IPS-20b (cell line): ENCODE data around the gene BCL7C.
A peak's percentile ranks its signal among the peaks of the same experiment; 100 is the strongest.
"Not testable (repeated sequence)": the region's sequence is repeated elsewhere in the genome, so short reads cannot be mapped to it uniquely, and the experiment has no call there.

ENCODE experiments used
- H3K27ac ChIP-seq: one replicate; pipeline ENCODE4 v1.5.1; 2013; ENCODE audit warnings: low read length
- H3K27me3 ChIP-seq: 2 replicates; pipeline ENCODE4 v1.6.1; 2013; ENCODE audit warnings: mild to moderate bottlenecking, low read length, inconsistent platforms; ENCODE audit not compliant: insufficient read depth
- H3K36me3 ChIP-seq: 2 replicates; pipeline ENCODE4 v1.6.1; 2013; ENCODE audit warnings: low read depth, mild to moderate bottlenecking, inconsistent platforms, low read length, moderate library complexity; ENCODE audit not compliant: insufficient read depth
- H3K4me1 ChIP-seq: 2 replicates; pipeline ENCODE4 v1.6.1; 2013; ENCODE audit warnings: mild to moderate bottlenecking, control low read depth, inconsistent platforms, low read length, moderate library complexity; ENCODE audit not compliant: insufficient read depth
- H3K4me3 ChIP-seq: 2 replicates; pipeline ENCODE4 v1.5.1; 2013; ENCODE audit warnings: mild to moderate bottlenecking, low read length, inconsistent platforms
- H3K9ac ChIP-seq: 2 replicates; pipeline ENCODE4 v1.6.1; 2013; ENCODE audit warnings: low read depth, mild to moderate bottlenecking, inconsistent platforms, low read length, moderate library complexity
- H3K9me3 ChIP-seq: 2 replicates; pipeline ENCODE4 v1.6.1; 2013; ENCODE audit warnings: mild to moderate bottlenecking, low read depth, low read length, inconsistent platforms; ENCODE audit not compliant: insufficient read depth

Gene BCL7C

DNA sequence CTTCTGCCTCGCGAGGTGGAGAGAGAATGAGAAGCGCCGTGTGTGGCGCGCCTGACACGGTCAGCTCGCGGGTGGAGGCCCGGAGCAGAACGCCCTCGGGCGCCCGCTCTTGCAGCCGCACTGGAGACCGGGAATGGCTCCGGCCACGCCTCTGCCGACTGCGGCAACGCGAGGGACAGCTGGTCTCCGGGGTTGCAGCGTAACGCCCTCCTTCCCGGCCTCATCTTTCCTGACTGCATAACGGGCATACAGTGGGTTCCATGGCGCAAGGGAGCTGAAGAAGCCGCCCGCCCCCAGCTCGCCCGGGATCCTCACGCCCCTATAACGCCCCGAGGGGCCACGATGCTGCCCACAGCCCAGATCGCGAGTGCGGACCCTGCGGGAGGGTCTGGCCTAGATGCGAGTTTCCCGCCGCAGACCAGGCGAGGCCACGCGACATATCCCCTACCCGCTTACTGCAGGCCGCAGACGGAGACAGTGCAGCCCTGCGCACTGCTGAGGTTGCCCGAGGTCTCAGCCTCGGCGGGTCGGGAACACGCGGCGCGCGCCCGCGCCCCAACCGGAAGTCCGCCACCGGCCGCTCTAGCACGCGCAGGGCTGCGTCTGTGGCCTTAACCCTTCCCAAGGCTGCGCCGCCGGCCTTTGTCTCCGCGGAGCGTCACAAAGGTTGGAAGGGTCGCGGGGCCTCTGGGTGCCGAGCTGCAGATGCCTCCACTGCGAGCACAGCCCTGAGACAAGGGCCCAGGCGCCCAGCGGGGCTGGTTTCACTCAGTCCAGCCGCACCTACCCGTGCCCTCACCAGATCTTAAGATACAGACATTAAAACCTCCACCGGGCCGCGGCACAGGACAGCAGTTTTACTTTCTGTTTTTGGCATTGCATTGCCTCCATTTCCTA, 18.8 kb downstream of the BCL7C start:
- Histone ChIP-seq H3K27ac (peak overlapping the region; percentile 97), H3K4me1 (0 out of 2 replicates have a peak, but pooled peaks cover 6% of the 10 kb centered on the region), H3K4me3 (peak overlapping the region; percentile 95), H3K9ac (peak overlapping the region; percentile 99), H3K36me3 (no peaks in the 10 kb centered on the region), H3K9me3 (no peaks in the 10 kb centered on the region), H3K27me3 (peaks cover 44% of the 10 kb centered on the region)

DNA sequence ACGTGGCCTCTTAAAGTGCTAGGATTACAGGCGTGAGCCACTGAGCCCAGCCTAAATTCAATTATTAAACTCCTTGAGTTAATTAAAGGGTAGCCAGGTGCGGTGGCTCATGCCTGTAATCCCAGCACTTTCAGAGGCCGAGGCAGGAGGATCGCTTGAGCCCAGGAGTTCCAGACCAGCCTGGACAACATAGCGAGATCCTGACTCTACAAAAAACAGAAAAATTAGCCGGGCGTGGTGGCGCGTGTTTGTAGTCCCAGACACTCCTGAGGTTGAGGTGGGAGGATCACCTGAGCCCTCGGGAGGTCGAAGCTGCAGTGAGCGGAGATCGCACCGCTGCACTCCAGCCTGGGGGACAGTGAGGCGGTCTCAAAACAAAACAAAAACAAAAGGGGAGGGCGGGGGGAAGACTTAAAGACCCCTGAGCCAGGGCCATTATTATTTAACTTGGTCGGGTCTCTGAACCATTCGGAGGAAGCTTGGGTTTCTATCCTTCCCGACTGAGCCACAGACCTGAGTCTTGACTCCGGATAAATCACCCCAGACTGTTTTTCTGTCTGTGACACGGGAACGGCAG, 19.5 kb downstream of the BCL7C start:
- H3K9ac ChIP-seq, result peak overlapping the region; percentile 99; the same call in 1 of the 2 replicates

DNA sequence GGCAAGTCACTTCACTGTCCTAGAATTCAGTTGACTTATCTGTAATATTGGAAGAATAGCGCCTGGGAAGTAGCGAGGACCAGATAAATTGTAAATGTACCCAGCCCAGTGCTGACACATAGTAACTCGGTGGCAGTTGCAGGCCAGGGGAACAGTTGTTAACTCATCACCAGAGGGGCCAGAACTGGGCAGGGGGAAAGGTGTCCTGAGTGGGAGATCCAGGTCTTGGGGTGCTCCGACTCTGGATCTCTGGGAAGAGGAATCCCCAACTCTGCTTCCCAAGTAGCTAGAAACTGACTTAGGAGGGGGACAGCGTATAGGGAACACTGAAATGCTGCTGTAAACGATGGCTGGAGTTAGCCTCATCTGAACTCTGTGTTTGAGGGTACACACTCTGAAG, 23.0 kb downstream of the BCL7C start:
- H3K27ac ChIP-seq, result no peak overlapping the region
- H3K27me3 ChIP-seq, result peaks cover 44% of the 10 kb centered on the region
- no peak overlapping the region for H3K9ac ChIP-seq
- no peak overlapping the region for H3K4me3 ChIP-seq
- no peaks in the 10 kb centered on the region for H3K9me3 ChIP-seq
- no peaks in the 10 kb centered on the region for H3K36me3 ChIP-seq
- H3K4me1 ChIP-seq, result no peaks in the 10 kb centered on the region

More for the DNA sequence above, 19.5 kb downstream of the BCL7C start:
- Histone ChIP-seq H3K4me1 (0 out of 2 replicates have a peak, but pooled peaks cover 6% of the 10 kb centered on the region), H3K36me3 (no peaks in the 10 kb centered on the region), H3K4me3 (peak overlapping the region; percentile 95), H3K9me3 (no peaks in the 10 kb centered on the region), H3K27ac (no peak overlapping the region), H3K27me3 (peaks cover 44% of the 10 kb centered on the region)

DNA sequence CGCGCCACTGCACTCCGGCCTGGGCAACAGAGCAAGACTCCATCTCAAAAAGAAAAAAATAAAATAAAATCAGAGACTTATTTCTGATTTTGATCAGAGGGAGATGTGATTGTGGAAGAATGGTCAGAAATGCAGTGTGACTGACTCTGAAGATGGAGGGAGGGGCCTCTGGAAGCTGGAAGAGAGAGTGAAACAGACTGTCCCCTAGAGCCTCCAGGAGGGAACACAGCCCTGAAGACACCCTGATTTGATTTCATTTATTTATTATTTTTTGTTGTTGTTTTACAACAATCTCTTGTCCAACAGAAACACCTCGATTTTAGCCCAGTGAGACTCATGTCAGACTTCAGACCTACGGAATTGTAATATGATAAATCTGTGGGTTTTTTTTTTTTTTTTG, 26.1 kb downstream of the BCL7C start:
- H3K9ac ChIP-seq, result no peak overlapping the region
- peaks cover 22% of the 10 kb centered on the region for H3K27me3 ChIP-seq
- H3K4me3 ChIP-seq, result no peak overlapping the region
- no peak overlapping the region for H3K27ac ChIP-seq
- no peaks in the 10 kb centered on the region for H3K36me3 ChIP-seq
- H3K9me3 ChIP-seq, result no peaks in the 10 kb centered on the region
- no peaks in the 10 kb centered on the region for H3K4me1 ChIP-seq

DNA sequence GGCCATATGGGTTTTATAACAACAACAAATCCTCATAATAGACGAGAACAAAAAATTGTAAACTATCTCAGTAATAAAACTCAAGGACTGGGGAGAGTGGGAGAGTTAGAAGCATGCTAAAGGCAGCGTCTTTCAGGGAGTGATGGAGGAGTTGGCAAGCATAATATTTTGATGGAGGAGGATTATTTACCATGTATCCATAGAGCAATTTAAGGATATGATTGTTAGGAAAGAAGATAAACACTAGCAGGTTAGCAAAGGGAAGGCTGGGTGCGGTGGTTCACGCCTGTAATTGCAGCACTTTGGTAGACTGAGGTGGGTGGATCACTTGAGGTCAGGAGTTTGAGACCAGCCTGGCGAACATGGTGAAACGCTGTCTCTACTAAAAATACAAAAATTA, 27.8 kb downstream of the BCL7C start:
- Histone ChIP-seq H3K9ac (no peak overlapping the region), H3K9me3 (no peaks in the 10 kb centered on the region), H3K36me3 (no peaks in the 10 kb centered on the region), H3K4me3 (no peak overlapping the region), H3K4me1 (no peaks in the 10 kb centered on the region), H3K27me3 (peaks cover 5% of the 10 kb centered on the region), H3K27ac (no peak overlapping the region)

DNA sequence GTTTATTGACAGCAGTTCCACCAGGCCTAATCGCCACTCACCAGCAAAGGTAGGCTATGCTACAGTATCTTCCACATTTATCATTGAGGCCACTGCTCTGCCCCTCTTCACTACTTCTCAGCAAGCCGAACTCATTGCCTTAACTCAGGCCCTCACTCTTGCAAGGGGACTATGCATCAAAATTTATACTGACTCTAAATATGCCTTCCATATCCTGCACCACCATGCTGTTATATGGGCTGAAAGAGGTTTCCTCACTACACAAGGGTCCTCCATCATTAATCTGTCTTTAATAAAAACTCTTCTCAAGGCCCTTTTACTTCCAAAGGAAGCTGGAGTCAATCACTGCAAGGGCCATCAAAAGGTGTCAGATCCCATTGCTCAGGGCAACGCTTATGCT, 30.7 kb downstream of the BCL7C start:
- H3K36me3 ChIP-seq, H3K4me3 ChIP-seq, H3K9me3 ChIP-seq, H3K9ac ChIP-seq, H3K27ac ChIP-seq, H3K4me1 ChIP-seq: not testable (repeated sequence)
- peaks cover 25% of the 10 kb centered on the region for H3K27me3 ChIP-seq

DNA sequence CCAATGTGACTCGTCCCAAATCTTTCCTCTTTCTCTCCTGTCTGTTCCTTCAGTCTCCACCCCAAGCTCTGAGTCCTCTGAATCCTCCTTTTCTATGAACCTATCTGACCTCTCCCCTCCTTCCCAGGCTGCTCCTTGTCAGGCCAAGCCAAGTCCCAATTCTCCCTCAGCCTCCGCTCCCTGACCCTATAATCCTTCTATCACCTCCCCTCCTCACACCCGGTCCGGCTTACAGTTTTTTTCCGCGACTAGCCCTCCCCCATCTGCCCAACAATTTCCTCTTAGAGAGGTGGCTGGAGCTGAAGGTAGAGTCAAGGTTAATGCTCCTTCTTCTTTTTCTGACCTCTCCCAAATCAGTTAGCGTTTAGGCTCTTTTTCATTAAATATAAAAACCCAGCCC, 33.1 kb downstream of the BCL7C start:
- H3K4me1 ChIP-seq, H3K4me3 ChIP-seq, H3K9me3 ChIP-seq, H3K9ac ChIP-seq, H3K36me3 ChIP-seq, H3K27ac ChIP-seq: not testable (repeated sequence)
- peaks cover 34% of the 10 kb centered on the region for H3K27me3 ChIP-seq

DNA sequence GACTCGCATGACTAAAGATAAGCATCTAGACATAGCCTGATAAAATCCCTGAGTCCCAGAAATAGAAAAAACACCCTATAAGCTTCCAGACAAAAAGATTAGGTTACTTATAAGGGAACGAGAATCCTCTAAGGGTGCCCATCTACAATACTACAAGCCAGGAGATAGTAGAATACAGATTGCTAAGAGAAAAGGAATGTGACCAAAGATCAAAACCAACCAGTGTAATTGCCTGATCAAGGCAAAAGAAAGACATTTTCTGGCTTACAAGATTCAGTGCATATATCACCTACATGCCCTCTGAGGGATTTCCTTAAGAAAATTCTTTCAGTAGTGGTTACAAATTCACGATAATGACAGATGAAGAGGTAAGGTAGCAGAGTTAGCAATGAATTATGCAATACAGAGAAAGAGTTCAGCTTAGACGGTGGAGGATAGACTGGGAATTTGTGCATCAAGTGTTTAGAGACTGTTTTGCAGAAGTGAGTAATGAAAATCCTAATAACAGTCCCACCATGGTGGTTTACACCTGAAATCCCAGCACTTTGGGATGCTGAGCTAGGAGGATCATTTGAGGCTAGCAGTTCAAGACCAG, 35.0 kb downstream of the BCL7C start:
- no peaks in the 10 kb centered on the region for H3K9me3 ChIP-seq
- H3K36me3 ChIP-seq, result no peaks in the 10 kb centered on the region
- H3K27me3 ChIP-seq, result peaks cover 34% of the 10 kb centered on the region
- no peaks in the 10 kb centered on the region for H3K4me1 ChIP-seq
- no peak overlapping the region for H3K27ac ChIP-seq
- H3K4me3 ChIP-seq, result no peak overlapping the region
- no peak overlapping the region for H3K9ac ChIP-seq

DNA sequence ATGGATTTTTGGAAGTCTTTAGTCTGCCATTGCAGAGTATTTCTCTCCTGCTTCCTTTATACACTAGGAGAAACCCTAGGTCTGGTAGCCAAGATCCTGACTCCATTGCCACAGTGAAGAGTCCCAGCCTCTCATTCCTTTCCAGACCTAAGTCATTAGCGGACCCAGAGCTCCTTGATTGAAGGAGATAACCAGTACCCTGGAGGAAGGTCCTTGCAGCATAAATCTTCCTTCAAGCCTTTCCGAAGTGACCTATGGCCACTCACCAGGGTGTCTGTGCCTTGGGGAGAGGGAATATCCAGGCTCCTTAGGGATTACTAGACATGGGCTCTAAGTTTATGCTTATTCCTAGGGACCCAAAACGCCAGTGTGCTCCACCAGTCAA, 35.8 kb downstream of the BCL7C start:
- Histone ChIP-seq H3K9me3 (no peaks in the 10 kb centered on the region), H3K4me1 (no peaks in the 10 kb centered on the region), H3K4me3 (no peak overlapping the region), H3K9ac (no peak overlapping the region), H3K36me3 (no peaks in the 10 kb centered on the region), H3K27ac (no peak overlapping the region), H3K27me3 (peaks cover 34% of the 10 kb centered on the region)

DNA sequence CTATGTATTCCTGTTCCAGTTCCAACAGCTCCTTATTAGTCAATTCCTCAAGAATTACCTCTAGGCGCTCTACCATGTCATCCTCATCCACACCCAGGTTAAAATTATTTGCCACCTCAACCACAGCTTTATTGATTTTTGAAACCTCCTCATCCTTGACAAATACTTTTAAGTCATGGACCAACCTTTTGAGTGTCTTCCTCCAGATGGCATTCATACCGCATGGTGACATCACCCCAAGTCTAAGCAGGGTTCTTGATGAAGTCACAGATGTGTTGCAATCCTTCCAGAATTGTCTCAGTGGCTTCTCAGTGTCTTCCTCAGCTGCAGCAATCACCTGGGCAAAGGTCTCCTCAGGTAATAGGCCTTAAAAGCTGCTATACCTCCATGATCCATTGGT, 40.1 kb downstream of the BCL7C start:
- Histone ChIP-seq H3K9ac (no peak overlapping the region), H3K4me1 (no peaks in the 10 kb centered on the region), H3K36me3 (no peaks in the 10 kb centered on the region), H3K9me3 (no peaks in the 10 kb centered on the region), H3K27me3 (peaks cover 15% of the 10 kb centered on the region), H3K4me3 (no peak overlapping the region), H3K27ac (no peak overlapping the region)

DNA sequence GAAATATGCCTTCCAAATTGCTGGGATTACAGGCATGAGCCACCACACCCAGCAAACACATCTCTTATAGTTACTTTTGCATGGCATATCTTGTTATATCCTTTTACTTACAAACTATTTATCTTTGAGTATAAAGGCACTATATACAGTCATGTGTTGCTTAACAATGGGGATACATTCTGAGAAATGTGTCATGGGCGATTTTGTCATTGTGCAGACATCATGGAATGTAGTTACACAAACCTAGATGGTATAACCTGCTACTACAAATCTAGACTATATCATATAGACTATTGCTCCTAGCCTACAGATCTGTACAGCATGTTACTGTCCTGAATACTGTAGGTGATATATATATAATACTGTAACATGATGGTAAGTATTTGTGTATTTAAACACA, 43.6 kb downstream of the BCL7C start:
- Histone ChIP-seq H3K36me3 (no peaks in the 10 kb centered on the region), H3K27me3 (no peaks in the 10 kb centered on the region), H3K27ac (no peak overlapping the region), H3K4me3 (no peak overlapping the region), H3K9ac (no peak overlapping the region), H3K4me1 (no peaks in the 10 kb centered on the region), H3K9me3 (no peaks in the 10 kb centered on the region)
